GM23338 (cell line): ENCODE data around the gene DPH5. TPM values are rescaled to one million over a fixed set of nuclear protein-coding genes. Genes with fewer than 3 reads are reported as not detected.
"Not testable (repeated sequence)": the region's sequence is repeated elsewhere in the genome, so short reads cannot be mapped to it uniquely, and the experiment has no call there.

Source experiments
- ATAC-seq: fragments of 200-7000 bp; cut with Tn5 transposase; 3 replicates; pipeline ENCODE4 v1.9.1; 2020
- DNase-seq: peaks from one replicate; pipeline ENCODE4 v3.0.0-alpha.2; 2015; ENCODE audit warnings: low spot score
- H2AFZ ChIP-seq: fragments of 200-600 bp; sonication (generic); 2 replicates; pipeline ENCODE4 v1.8.0; 2016; ENCODE audit warnings: antibody characterized with exemption, mild to moderate bottlenecking, moderate library complexity
- H3F3A ChIP-seq: fragments of 200-600 bp; sonication (generic); replicated peaks from 2 replicates; pipeline ENCODE4 v1.8.0; 2017; ENCODE audit warnings: antibody characterized with exemption, mixed run types, low read depth
- H3K27ac ChIP-seq: fragments of 200-600 bp; sonication (generic); 2 replicates; pipeline ENCODE4 v1.6.1; 2016; ENCODE audit warnings: low read depth
- H3K27me3 ChIP-seq: fragments of 200-600 bp; sonication (generic); 2 replicates; pipeline ENCODE4 v1.8.0; 2016; ENCODE audit warnings: mild to moderate bottlenecking, mixed run types, moderate library complexity; ENCODE audit not compliant: insufficient read depth
- H3K36me3 ChIP-seq: fragments of 200-600 bp; sonication (generic); 2 replicates; pipeline ENCODE4 v1.8.0; 2016; ENCODE audit warnings: mild to moderate bottlenecking; ENCODE audit not compliant: insufficient read depth
- H3K4me1 ChIP-seq: fragments of 200-600 bp; sonication (generic); 2 replicates; pipeline ENCODE4 v1.8.0; 2016; ENCODE audit warnings: mild to moderate bottlenecking, moderate library complexity; ENCODE audit not compliant: insufficient read depth
- H3K4me2 ChIP-seq: fragments of 200-600 bp; sonication (generic); 2 replicates; pipeline ENCODE4 v1.7.1; 2017; ENCODE audit warnings: mixed run types
- H3K4me3 ChIP-seq: fragments of 200-600 bp; sonication (generic); 2 replicates; pipeline ENCODE4 v1.6.1; 2016; ENCODE audit warnings: mixed run types
- H3K79me2 ChIP-seq: fragments of 200-600 bp; sonication (generic); replicated peaks from 2 replicates; pipeline ENCODE4 v1.8.0; 2017; ENCODE audit warnings: mild to moderate bottlenecking; ENCODE audit not compliant: insufficient read depth
- H3K9me2 ChIP-seq: fragments of 200-600 bp; sonication (generic); 2 replicates; pipeline ENCODE4 v1.8.0; 2017; ENCODE audit not compliant: insufficient read depth
- H4K20me1 ChIP-seq: fragments of 200-600 bp; sonication (generic); replicated peaks from 2 replicates; pipeline ENCODE4 v1.8.0; 2017; ENCODE audit warnings: mild to moderate bottlenecking; ENCODE audit not compliant: insufficient read depth
- H3K27ac Mint-ChIP-seq: 2 replicates; pipeline ENCODE4 v1.8.0; 2020; ENCODE audit warnings: inconsistent platforms, mild to moderate bottlenecking, moderate library complexity, mixed read lengths
- H3K27me3 Mint-ChIP-seq: 3 replicates; pipeline ENCODE4 v1.8.0; 2022; ENCODE audit warnings: low read depth, mild to moderate bottlenecking, moderate library complexity, mixed read lengths, inconsistent platforms; ENCODE audit not compliant: insufficient read depth, poor library complexity
- H3K36me3 Mint-ChIP-seq: 3 replicates; pipeline ENCODE4 v1.8.0; 2021; ENCODE audit warnings: low read depth, mild to moderate bottlenecking, inconsistent platforms, moderate library complexity, mixed read lengths
- H3K4me1 Mint-ChIP-seq: 3 replicates; pipeline ENCODE4 v1.8.0; 2020; ENCODE audit warnings: mild to moderate bottlenecking, inconsistent platforms, mixed read lengths
- H3K4me3 Mint-ChIP-seq: 3 replicates; pipeline ENCODE4 v1.8.0; 2021; ENCODE audit warnings: moderate library complexity, mild to moderate bottlenecking, inconsistent platforms, mixed read lengths
- H3K9me3 Mint-ChIP-seq: 3 replicates; pipeline ENCODE4 v1.8.0; 2020; ENCODE audit warnings: moderate library complexity, mild to moderate bottlenecking, inconsistent platforms, mixed read lengths
- EZH2 ChIP-seq: fragments of 200-600 bp; sonication (generic); IDR thresholded peaks from one replicate; pipeline ENCODE4 v1.8.0; 2017; ENCODE audit warnings: antibody characterized with exemption, mild to moderate bottlenecking, low read depth; ENCODE audit not compliant: unreplicated experiment
- EZH2phosphoT487 ChIP-seq: fragments of 200-600 bp; sonication (generic); IDR thresholded peaks from one replicate; pipeline ENCODE4 v1.8.1; 2018; ENCODE audit warnings: antibody characterized with exemption; ENCODE audit not compliant: unreplicated experiment
- JUNB ChIP-seq: IDR thresholded peaks from one replicate; pipeline ENCODE4 v1.6.1; 2016; ENCODE audit warnings: antibody characterized with exemption; ENCODE audit not compliant: unreplicated experiment
- STAT1 ChIP-seq: IDR thresholded peaks from one replicate; pipeline ENCODE4 v1.6.1; 2016; ENCODE audit warnings: antibody characterized with exemption; ENCODE audit not compliant: unreplicated experiment
- ZNF114 ChIP-seq: fragments of 250-450 bp; sonication (Bioruptor Pico); IDR thresholded peaks from 2 replicates; pipeline ENCODE4 v1.5.0; 2020; ENCODE audit warnings: mild to moderate bottlenecking, moderate library complexity
- ZNF331 ChIP-seq: fragments of 250-450 bp; sonication (Bioruptor Pico); IDR thresholded peaks from 2 replicates; pipeline ENCODE4 v1.5.0; 2020; ENCODE audit warnings: low read depth, mild to moderate bottlenecking, moderate library complexity
- polyA plus RNA-seq: library from polyadenylated mRNA; unstranded; fragments of >200 nt; fragmentation: Nextera tagmentation; extraction: Ambion mirVana; gene quantifications from 2 replicates; pipeline ENCODE4 v1.2.1, GENCODE V29; 2016
- total RNA-seq: library from RNA; depleted of rRNA; stranded (reverse); fragments of >200 nt; shearing (Covaris generic); gene quantifications from 2 replicates; pipeline ENCODE4 v1.2.3, GENCODE V29; 2014
- TF ChIP-seq, protein P1 (sequence below): IDR thresholded peaks from 2 replicates; pipeline ENCODE4 v1.6.1; 2016; ENCODE audit warnings: antibody characterized with exemption
- TF ChIP-seq, protein P2 (sequence below): fragments of 250-450 bp; sonication (Bioruptor Pico); IDR thresholded peaks from 2 replicates; pipeline ENCODE4 v1.5.0; 2020; ENCODE audit warnings: mild to moderate bottlenecking, moderate library complexity

DPH5 gene
- total and polyA plus RNA-seq, 2 experiments from 2014 or later = 50.6 to 53.5 TPM

DNA sequence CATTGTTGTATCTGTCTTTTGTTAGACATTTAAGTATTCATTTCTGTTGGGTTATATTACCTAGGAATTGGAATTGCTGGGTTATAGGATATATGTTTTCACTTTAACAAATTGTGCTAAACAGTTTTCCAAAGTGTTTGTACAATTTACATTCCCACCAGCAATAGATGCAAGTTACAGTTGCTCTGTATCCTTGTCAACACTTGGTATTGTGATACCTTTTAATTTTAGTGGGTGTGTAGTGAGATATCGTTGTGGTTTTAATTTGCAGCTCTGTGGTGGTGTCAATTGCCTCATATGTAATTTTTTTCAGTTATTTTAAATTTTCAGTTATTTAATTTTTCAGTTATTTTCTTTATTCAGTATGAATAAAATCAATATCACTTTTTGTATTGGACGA, 7.4 kb upstream of the DPH5 start:
- ATAC-seq (no peak), DNase-seq (no peak)
- Mint-ChIP-seq H3K9me3 (no peaks in the 10 kb centered on the region), H3K27ac (no peak overlapping the region), H3K4me1 (peaks cover 9% of the 10 kb centered on the region; the same call in 2 of the 3 replicates), H3K4me3 (no peak overlapping the region), H3K36me3 (peaks cover 14% of the 10 kb centered on the region; the same call in 2 of the 3 replicates), H3K27me3 (no peaks in the 10 kb centered on the region)
- Histone ChIP-seq H3K9me2 (no peaks in the 10 kb centered on the region), H3K4me3 (no peak overlapping the region), H2AFZ (no peak overlapping the region), H3K27ac (no peak overlapping the region), H4K20me1 (no peaks in the 10 kb centered on the region), H3K4me2 (no peak overlapping the region), H3K4me1 (no peaks in the 10 kb centered on the region; the same call in 1 of the 2 replicates), H3K79me2 (peaks cover 69% of the 10 kb centered on the region), H3K36me3 (no peaks in the 10 kb centered on the region), H3F3A (no peaks in the 10 kb centered on the region), H3K27me3 (no peaks in the 10 kb centered on the region)
- TF ChIP-seq STAT1 = no peak
- no peak for TF ChIP-seq ZNF114 (CRISPR knock-in tag)
- no peak for TF ChIP-seq JUNB
- no peak for TF ChIP-seq ZNF331 (CRISPR knock-in tag)

DNA sequence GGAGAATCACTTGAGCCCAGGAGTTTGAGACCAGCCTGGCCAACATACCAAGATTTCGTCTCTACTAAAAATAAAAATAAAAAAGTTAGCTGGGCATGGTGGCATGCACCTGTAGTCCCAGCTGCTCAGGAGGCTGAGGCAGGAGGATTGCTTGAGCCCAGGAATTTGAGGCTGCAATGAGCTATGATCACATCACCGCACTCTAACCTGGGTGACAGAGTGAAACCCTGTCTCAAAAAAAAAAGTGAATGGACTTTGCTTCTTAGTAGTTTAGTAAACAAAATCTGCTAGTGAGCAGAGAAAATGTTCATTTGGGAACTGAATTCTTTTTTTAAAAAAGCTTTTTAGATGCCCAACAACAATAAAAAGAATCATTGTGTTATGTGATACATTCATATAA, 6.5 kb upstream of the DPH5 start:
- H3K79me2 ChIP-seq = peaks cover 70% of the 10 kb centered on the region
- not testable (repeated sequence) for H4K20me1 ChIP-seq, H2AFZ ChIP-seq, H3K27me3 Mint-ChIP-seq, H3K9me3 Mint-ChIP-seq, H3K27ac ChIP-seq, DNase-seq, H3K4me3 ChIP-seq, H3K9me2 ChIP-seq, H3K36me3 ChIP-seq, H3K4me3 Mint-ChIP-seq, ATAC-seq, H3K27me3 ChIP-seq, H3K4me2 ChIP-seq, H3F3A ChIP-seq, H3K27ac Mint-ChIP-seq, H3K4me1 ChIP-seq
- Mint-ChIP-seq H3K36me3 (peaks cover 10% of the 10 kb centered on the region; the same call in 2 of the 3 replicates), H3K4me1 (peaks cover 18% of the 10 kb centered on the region; the same call in 2 of the 3 replicates)

DNA sequence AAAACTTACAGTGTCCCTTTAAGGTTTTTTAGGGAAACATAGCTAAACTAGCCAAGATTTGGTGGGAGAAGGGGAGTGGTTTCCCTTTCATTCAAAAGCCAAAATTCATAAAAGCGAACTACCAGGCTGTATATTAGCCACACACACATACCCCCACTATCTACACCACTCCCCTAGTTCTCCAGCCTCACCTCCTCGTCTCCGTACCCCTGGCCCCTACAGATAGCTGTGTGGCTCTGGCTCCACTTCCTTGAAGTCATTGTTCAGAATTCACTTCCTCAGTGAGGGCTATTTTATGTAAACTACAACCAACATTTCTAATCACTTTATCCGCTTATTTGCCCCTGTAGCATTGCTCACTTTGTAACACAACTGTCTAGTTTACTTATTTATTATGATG, 5.3 kb upstream of the DPH5 start:
- Histone ChIP-seq H3K9me2 (no peaks in the 10 kb centered on the region), H3K4me1 (peaks cover 8% of the 10 kb centered on the region; the same call in 1 of the 2 replicates), H4K20me1 (no peaks in the 10 kb centered on the region), H3K4me2 (no peak overlapping the region), H3K79me2 (peaks cover 71% of the 10 kb centered on the region), H3K4me3 (no peak overlapping the region), H3K36me3 (no peaks in the 10 kb centered on the region), H3K27me3 (no peaks in the 10 kb centered on the region), H3K27ac (no peak overlapping the region), H3F3A (no peaks in the 10 kb centered on the region), H2AFZ (no peak overlapping the region)
- Mint-ChIP-seq H3K9me3 (no peaks in the 10 kb centered on the region), H3K36me3 (peaks cover 10% of the 10 kb centered on the region; the same call in 2 of the 3 replicates), H3K27me3 (no peaks in the 10 kb centered on the region), H3K4me3 (no peak overlapping the region), H3K27ac (no peak overlapping the region), H3K4me1 (peaks cover 19% of the 10 kb centered on the region; the same call in 2 of the 3 replicates)
- DNase-seq (no peak), ATAC-seq (no peak)
- TF ChIP-seq, protein P1, sequence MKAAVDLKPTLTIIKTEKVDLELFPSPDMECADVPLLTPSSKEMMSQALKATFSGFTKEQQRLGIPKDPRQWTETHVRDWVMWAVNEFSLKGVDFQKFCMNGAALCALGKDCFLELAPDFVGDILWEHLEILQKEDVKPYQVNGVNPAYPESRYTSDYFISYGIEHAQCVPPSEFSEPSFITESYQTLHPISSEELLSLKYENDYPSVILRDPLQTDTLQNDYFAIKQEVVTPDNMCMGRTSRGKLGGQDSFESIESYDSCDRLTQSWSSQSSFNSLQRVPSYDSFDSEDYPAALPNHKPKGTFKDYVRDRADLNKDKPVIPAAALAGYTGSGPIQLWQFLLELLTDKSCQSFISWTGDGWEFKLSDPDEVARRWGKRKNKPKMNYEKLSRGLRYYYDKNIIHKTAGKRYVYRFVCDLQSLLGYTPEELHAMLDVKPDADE = no peak
- no peak for TF ChIP-seq ZNF114 (CRISPR knock-in tag)
- no peak for TF ChIP-seq EZH2phosphoT487
- TF ChIP-seq ZNF331 (CRISPR knock-in tag) = no peak
- TF ChIP-seq, protein P2, sequence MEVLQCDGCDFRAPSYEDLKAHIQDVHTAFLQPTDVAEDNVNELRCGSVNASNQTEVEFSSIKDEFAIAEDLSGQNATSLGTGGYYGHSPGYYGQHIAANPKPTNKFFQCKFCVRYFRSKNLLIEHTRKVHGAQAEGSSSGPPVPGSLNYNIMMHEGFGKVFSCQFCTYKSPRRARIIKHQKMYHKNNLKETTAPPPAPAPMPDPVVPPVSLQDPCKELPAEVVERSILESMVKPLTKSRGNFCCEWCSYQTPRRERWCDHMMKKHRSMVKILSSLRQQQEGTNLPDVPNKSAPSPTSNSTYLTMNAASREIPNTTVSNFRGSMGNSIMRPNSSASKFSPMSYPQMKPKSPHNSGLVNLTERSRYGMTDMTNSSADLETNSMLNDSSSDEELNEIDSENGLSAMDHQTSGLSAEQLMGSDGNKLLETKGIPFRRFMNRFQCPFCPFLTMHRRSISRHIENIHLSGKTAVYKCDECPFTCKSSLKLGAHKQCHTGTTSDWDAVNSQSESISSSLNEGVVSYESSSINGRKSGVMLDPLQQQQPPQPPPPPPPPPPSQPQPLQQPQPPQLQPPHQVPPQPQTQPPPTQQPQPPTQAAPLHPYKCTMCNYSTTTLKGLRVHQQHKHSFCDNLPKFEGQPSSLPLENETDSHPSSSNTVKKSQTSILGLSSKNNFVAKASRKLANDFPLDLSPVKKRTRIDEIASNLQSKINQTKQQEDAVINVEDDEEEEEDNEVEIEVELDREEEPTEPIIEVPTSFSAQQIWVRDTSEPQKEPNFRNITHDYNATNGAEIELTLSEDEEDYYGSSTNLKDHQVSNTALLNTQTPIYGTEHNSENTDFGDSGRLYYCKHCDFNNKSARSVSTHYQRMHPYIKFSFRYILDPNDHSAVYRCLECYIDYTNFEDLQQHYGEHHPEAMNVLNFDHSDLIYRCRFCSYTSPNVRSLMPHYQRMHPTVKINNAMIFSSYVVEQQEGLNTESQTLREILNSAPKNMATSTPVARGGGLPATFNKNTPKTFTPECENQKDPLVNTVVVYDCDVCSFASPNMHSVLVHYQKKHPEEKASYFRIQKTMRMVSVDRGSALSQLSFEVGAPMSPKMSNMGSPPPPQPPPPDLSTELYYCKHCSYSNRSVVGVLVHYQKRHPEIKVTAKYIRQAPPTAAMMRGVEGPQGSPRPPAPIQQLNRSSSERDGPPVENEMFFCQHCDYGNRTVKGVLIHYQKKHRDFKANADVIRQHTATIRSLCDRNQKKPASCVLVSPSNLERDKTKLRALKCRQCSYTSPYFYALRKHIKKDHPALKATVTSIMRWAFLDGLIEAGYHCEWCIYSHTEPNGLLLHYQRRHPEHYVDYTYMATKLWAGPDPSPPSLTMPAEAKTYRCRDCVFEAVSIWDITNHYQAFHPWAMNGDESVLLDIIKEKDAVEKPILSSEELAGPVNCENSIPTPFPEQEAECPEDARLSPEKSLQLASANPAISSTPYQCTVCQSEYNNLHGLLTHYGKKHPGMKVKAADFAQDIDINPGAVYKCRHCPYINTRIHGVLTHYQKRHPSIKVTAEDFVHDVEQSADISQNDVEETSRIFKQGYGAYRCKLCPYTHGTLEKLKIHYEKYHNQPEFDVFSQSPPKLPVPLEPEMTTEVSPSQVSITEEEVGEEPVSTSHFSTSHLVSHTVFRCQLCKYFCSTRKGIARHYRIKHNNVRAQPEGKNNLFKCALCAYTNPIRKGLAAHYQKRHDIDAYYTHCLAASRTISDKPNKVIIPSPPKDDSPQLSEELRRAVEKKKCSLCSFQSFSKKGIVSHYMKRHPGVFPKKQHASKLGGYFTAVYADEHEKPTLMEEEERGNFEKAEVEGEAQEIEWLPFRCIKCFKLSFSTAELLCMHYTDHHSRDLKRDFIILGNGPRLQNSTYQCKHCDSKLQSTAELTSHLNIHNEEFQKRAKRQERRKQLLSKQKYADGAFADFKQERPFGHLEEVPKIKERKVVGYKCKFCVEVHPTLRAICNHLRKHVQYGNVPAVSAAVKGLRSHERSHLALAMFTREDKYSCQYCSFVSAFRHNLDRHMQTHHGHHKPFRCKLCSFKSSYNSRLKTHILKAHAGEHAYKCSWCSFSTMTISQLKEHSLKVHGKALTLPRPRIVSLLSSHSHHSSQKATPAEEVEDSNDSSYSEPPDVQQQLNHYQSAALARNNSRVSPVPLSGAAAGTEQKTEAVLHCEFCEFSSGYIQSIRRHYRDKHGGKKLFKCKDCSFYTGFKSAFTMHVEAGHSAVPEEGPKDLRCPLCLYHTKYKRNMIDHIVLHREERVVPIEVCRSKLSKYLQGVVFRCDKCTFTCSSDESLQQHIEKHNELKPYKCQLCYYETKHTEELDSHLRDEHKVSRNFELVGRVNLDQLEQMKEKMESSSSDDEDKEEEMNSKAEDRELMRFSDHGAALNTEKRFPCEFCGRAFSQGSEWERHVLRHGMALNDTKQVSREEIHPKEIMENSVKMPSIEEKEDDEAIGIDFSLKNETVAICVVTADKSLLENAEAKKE = no peak
- TF ChIP-seq EZH2 = no peak
- no peak for TF ChIP-seq JUNB
